Heart left ventricle (tissue), 13 donors: ENCODE measurements around the gene RHCG.
A peak's percentile ranks its signal among the peaks of the same experiment; 100 is the strongest.

Experiments
- POLR2A ChIP-seq, 2 donors: fragments of 450-650 bp; IDR thresholded peaks; one replicate each; pipeline ENCODE4 v1.6.1; 2017; ENCODE audit warnings: antibody characterized with exemption in 2 of 2, mild to moderate bottlenecking in 2 of 2, moderate library complexity in 2 of 2
- TF ChIP-seq, protein P1 (sequence below), 12 donors: fragments of 200-600 bp; sonication (generic) in 4 of 12; IDR thresholded peaks; one replicate each; pipeline versions ENCODE4 v1.5.0 to v1.8.0; 2018 to 2022; ENCODE audit warnings: antibody characterized with exemption in 12 of 12, mild to moderate bottlenecking in 5 of 12
- donor health status: ischemic (EF 13 %, LVEDD 7.1; RV severe dilation, severe dysfunction).
- donor health status: DM: no; HTN: yes; CAD: no.
- donor health status: DM: no; HTN: no; CAD: no.
- donor health status: ischemic (EF 25% LVEDD 6.9; RV normal size, moderate dysfunction).
- donor health status: ischemic (EF 25% LVEDD 5.7; RV mildly dilated, moderate dysfunction).
- donor health status: ischemic (EF 35%, LVEDD 5.7; RV mildly dilated, moderate dysfunction).
- donor health status: nonischemic (EF 11% LVEDD 7.7; RV severe dilation, severe dysfunction).
- donor health status: DM: yes; HTN: yes; CAD: no.
- donor health status: PGD.
- donor health status: ischemic (EF 29% LVEDD 5.4; RV normal size, mild dysfunction).
- donor health status: nonischemic (EF 23%, LVEDD 6.1; RV moderate dilation, normal function).

DNA sequence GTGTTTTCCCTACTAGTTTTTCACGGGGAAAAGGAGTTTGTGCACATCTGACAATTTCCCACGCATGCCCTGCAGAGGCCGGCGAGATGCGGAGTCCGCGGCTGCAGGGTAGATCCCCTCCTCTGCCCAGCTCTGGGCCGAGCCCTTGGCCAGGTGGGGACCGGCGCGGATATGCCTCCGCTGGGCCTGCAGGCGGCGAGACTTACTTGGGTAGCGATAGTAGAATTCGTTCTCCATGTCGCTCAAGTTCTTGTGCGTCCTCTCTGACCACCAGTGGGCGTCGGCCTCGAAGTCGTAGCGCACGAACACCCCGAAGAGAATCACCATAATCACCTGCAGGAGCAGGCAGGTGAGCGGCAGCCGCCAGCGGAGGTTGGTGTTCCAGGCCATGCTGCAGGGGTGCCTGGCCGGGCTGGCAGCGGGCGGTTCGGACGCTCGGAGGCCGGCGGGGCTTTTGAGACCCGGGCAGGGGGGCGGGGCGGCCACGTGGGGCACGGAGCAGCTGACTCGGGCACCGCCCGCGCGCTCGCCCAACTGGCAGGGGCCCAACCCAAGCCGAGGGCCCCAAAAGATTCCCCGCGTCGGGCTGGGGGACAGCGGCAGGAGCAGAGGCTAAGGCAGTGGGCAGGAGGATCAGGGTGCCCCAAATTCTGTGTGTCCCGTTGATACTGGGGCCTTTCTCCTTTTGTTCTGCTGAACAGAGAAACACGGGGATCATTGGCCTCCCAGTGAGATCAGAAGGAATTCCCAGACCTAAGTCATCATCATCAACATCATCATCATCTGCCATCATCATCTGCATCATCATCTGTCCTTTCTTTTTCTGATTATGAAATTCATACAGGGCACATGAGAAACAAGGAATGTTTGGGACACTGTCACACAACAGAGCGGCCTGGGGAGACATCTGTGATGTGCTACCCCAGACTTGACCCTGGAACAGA, at the start of gene RHCG:
- TF ChIP-seq POLR2A (IDR thresholded peaks at IDR 0.05): no peak
- TF ChIP-seq, protein P1, sequence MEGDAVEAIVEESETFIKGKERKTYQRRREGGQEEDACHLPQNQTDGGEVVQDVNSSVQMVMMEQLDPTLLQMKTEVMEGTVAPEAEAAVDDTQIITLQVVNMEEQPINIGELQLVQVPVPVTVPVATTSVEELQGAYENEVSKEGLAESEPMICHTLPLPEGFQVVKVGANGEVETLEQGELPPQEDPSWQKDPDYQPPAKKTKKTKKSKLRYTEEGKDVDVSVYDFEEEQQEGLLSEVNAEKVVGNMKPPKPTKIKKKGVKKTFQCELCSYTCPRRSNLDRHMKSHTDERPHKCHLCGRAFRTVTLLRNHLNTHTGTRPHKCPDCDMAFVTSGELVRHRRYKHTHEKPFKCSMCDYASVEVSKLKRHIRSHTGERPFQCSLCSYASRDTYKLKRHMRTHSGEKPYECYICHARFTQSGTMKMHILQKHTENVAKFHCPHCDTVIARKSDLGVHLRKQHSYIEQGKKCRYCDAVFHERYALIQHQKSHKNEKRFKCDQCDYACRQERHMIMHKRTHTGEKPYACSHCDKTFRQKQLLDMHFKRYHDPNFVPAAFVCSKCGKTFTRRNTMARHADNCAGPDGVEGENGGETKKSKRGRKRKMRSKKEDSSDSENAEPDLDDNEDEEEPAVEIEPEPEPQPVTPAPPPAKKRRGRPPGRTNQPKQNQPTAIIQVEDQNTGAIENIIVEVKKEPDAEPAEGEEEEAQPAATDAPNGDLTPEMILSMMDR (IDR thresholded peaks at IDR 0.05): peak in 7 of 12 donors; percentile 6 to 43 (median 26)
